ENCODE data around the gene ANKRD30B. TPM values are rescaled to one million over a fixed set of nuclear protein-coding genes. Genes with fewer than 3 reads are reported as not detected.
A peak's percentile ranks its signal among the peaks of the same experiment; 100 is the strongest.

Gene ANKRD30B
- total RNA-seq (2016; rRNA removed; fragmentation: Illumina TruSeq; extraction: Trizol) (not detected in 2 replicates), polyA plus RNA-seq (2011; rRNA removed) (not detected in 2 replicates), polyA minus RNA-seq (2011; rRNA and poly(A)+ RNA removed; ENCODE audit: low replicate concordance) (not detected in 2 replicates), Bru-seq, nascent RNA (percentile 14 among the genes with signal in this experiment), BruChase-seq, experiment 1, labeled RNA remaining after a 6-hour chase (percentile 15 among the genes with signal in this experiment), BruChase-seq, experiment 2, labeled RNA remaining after a 2-hour chase (percentile 13 among the genes with signal in this experiment)
- not detected in 2 replicates for total RNA-seq (2016; cell fraction: cytosol; rRNA removed; fragmentation: Illumina TruSeq; extraction: Trizol; ENCODE audit: low read depth)
- total RNA-seq (2016; cell fraction: insoluble cytoplasmic fraction; rRNA removed; fragmentation: Illumina TruSeq; extraction: Trizol): not detected in 2 replicates
- not detected in 2 replicates for total RNA-seq (2016; cell fraction: membrane; rRNA removed; fragmentation: Illumina TruSeq; extraction: Trizol)
- total RNA-seq (2016; cell fraction: nucleus; rRNA removed; fragmentation: Illumina TruSeq; extraction: Trizol): not detected in 2 replicates
- not detected in 2 replicates for polyA plus RNA-seq (2011; cell fraction: cytosol; rRNA removed)
- not detected in 2 replicates for polyA plus RNA-seq (2011; cell fraction: nucleus; rRNA removed)
- not detected in 2 replicates for polyA plus RNA-seq (2012)
- polyA plus RNA-seq (2016; cell fraction: cytosol; fragmentation: Illumina TruSeq; extraction: Trizol; ENCODE audit: low read depth): not detected in 2 replicates
- not detected in 2 replicates for polyA plus RNA-seq (2016; cell fraction: insoluble cytoplasmic fraction; fragmentation: Illumina TruSeq; extraction: Trizol; ENCODE audit: low read depth)
- not detected in 2 replicates for polyA plus RNA-seq (2016; cell fraction: membrane; fragmentation: Illumina TruSeq; extraction: Trizol; ENCODE audit: low read depth)
- not detected in 2 replicates for polyA plus RNA-seq (2016; cell fraction: nucleus; fragmentation: Illumina TruSeq; extraction: Trizol; ENCODE audit: insufficient read depth, low read depth)
- polyA minus RNA-seq (2011; cell fraction: cytosol; rRNA and poly(A)+ RNA removed): not detected in 2 replicates
- polyA minus RNA-seq (2011; cell fraction: nucleus; rRNA and poly(A)+ RNA removed): not detected in 2 replicates
- long read RNA-seq, experiment 1: 0 reads
- long read RNA-seq, experiment 2: 0 reads

GRCh38 chr18:14747513-14748474 is at the start of gene ANKRD30B:
ANKRD30B (plus strand) TSS chr18:14748172; CDS start chr18:14748420, 248 bp downstream.
- Histone ChIP-seq H2AFZ (ENCODE audit: low read length) (no peak within 1 kb of the TSS), H3K4me2 (ENCODE audit: low read depth, low read length) (no peak within 1 kb of the TSS), H3K9ac (ENCODE audit: insufficient read depth, low read depth, low read length) (no peak within 1 kb of the TSS), H3K9me3 (ENCODE audit: low read length) (no peaks in the 10 kb centered on the region), H3K36me3 (replicated peaks in 1 of 2; ENCODE audit: control insufficient read depth in 1 of 2, insufficient read depth in 2 of 2, low read length in 2 of 2) (no peaks in the 10 kb centered on the region), H3K4me3 (replicated peaks in 1 of 3; ENCODE audit: insufficient read depth in 1 of 3, low read depth in 2 of 3, low read length in 3 of 3) (no peak within 1 kb of the TSS), H3K27ac (ENCODE audit: extremely low read length, insufficient read depth, low read length) (no peak within 1 kb of the TSS), H3K27me3 (ENCODE audit: control insufficient read depth in 1 of 2, insufficient read depth in 2 of 2, low read length in 2 of 2) (no peaks in the 10 kb centered on the region), H4K20me1 (ENCODE audit: insufficient read depth, low read length) (no peaks in the 10 kb centered on the region), H3K4me1 (ENCODE audit: insufficient read depth, low read length) (no peaks in the 10 kb centered on the region), H3K79me2 (ENCODE audit: insufficient read depth, low read length) (no peaks in the 10 kb centered on the region)
- no peak for TF ChIP-seq MTA3 (CRISPR knock-in tag; IDR thresholded peaks at IDR 0.05)
- no peak for TF ChIP-seq ZNF20 (CRISPR knock-in tag; IDR thresholded peaks at IDR 0.05)
- no peak for TF ChIP-seq HMG20B (CRISPR knock-in tag; conservative IDR thresholded peaks at IDR 0.05)
- TF ChIP-seq SMYD3 (CRISPR knock-in tag; IDR thresholded peaks at IDR 0.05): no peak
- no peak for TF ChIP-seq POGZ (CRISPR knock-in tag; IDR thresholded peaks at IDR 0.05)
- no peak for TF ChIP-seq KIAA2018 (CRISPR knock-in tag; IDR thresholded peaks at IDR 0.05; ENCODE audit: borderline replicate concordance)
- TF ChIP-seq ZNF572 (CRISPR knock-in tag; IDR thresholded peaks at IDR 0.05): no peak
- no peak for TF ChIP-seq THRA (CRISPR knock-in tag; IDR thresholded peaks at IDR 0.05; ENCODE audit: borderline replicate concordance)
- TF ChIP-seq ZNF256 (CRISPR knock-in tag; conservative IDR thresholded peaks at IDR 0.05): no peak
- WGBS (ENCODE audit: low lambda C conversion rate): 82% methylated on average over 40 of the region's 79 CpGs
- intact Hi-C loops (cut with micrococcal nuclease; ENCODE audit: unreplicated experiment): no loop called here
- no TSS peak for BruUV-seq (replicated peaks)
- ATAC-seq: no peak; the same call in 2 of the 3 replicates
- ChIA-PET CTCF (ENCODE audit: low intra/inter-chr PET ratio, low total read pairs) (no interaction called here), POLR2A (no interaction called here)
- in situ Hi-C loops (cut with HindIII; ENCODE audit: extremely low pct_ligation_motif_present, low pct_unique_long_range_greater_than_20kb): no loop called here
- DNase-seq (ENCODE audit: low spot score): no peak
- FAIRE-seq: no peak

Data from HepG2 (cell line).